ENCODE data around the gene SCMH1. TPM values are rescaled to one million over a fixed set of nuclear protein-coding genes. Genes with fewer than 3 reads are reported as not detected.

SCMH1 gene
- total and polyA plus RNA-seq, 2 experiments from 2014 or later: 15.0 to 19.4 TPM

DNA sequence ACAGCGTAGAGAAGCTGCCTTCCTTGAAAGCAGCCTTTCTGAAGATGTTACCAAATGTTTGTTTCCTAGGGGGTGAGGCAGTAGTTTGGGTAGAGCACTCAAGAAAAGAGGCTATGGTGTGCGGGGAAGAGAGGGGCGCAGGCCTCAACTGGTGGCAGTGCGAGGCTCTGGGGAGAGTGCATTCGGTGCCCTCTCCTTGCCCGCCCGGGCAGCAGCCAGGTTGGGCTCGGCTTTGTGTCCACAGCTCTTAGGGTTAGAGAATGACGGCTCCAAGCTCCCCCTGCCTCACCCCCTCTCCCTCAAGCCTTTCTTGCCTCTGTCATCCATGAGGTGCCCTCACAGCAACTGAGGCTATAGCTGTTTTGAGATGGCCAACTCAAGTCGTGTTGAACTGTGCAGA is 219.7 kb downstream of the SCMH1 start:
- Histone ChIP-seq H3K27ac (ENCODE audit: low read depth) (peak overlapping the region; percentile 23; the same call in 1 of the 2 replicates), H3K4me1 (ENCODE audit: insufficient read depth) (peaks cover 7% of the 10 kb centered on the region; the same call in 1 of the 2 replicates)
- H3K27ac Mint-ChIP-seq: no peak overlapping the region

More for the DNA sequence above, 219.7 kb downstream of the SCMH1 start:
- H3K79me2 ChIP-seq (replicated peaks; ENCODE audit: insufficient read depth): no peaks in the 10 kb centered on the region
- H2AFZ ChIP-seq: no peak overlapping the region
- Mint-ChIP-seq H3K4me3 (no peak overlapping the region), H3K27me3 (ENCODE audit: insufficient read depth, low read depth, poor library complexity) (peaks cover 41% of the 10 kb centered on the region), H3K4me1 (peaks cover 24% of the 10 kb centered on the region), H3K9me3 (no peaks in the 10 kb centered on the region; the same call in 2 of the 3 replicates), H3K36me3 (ENCODE audit: low read depth) (peaks cover 19% of the 10 kb centered on the region)
- peaks cover 17% of the 10 kb centered on the region; the same call in 1 of the 2 replicates for H3K27me3 ChIP-seq (ENCODE audit: insufficient read depth)
- no peaks in the 10 kb centered on the region for H3K36me3 ChIP-seq (ENCODE audit: insufficient read depth)
- 0 out of 2 replicates have a peak, but pooled peaks cover 4% of the 10 kb centered on the region for H4K20me1 ChIP-seq (replicated peaks; ENCODE audit: insufficient read depth)
- ATAC-seq (no peak), DNase-seq (ENCODE audit: low spot score) (no peak)
- H3K4me2 ChIP-seq: no peak overlapping the region
- H3F3A ChIP-seq (replicated peaks; ENCODE audit: low read depth): 0 out of 2 replicates have a peak, but pooled peaks cover 3% of the 10 kb centered on the region
- TF ChIP-seq NANOG (IDR thresholded peaks at IDR 0.05; ENCODE audit: borderline replicate concordance) (no peak), ZNF462 (CRISPR knock-in tag; IDR thresholded peaks at IDR 0.05) (no peak), POLR2AphosphoS5 (IDR thresholded peaks at IDR 0.05; ENCODE audit: low read depth) (no peak), EZH2 (IDR thresholded peaks at IDR 0.05; ENCODE audit: low read depth, unreplicated experiment) (no peak), ZNF331 (CRISPR knock-in tag; IDR thresholded peaks at IDR 0.05; ENCODE audit: low read depth) (no peak), EZH2phosphoT487 (IDR thresholded peaks at IDR 0.05; ENCODE audit: unreplicated experiment) (no peak), ZNF114 (CRISPR knock-in tag; IDR thresholded peaks at IDR 0.05) (no peak), CTCF (conservative IDR thresholded peaks at IDR 0.05; ENCODE audit: low read depth in 2 of 2) (no peak), STAT1 (IDR thresholded peaks at IDR 0.05; ENCODE audit: unreplicated experiment) (no peak), CREB1 (CRISPR knock-in tag; IDR thresholded peaks at IDR 0.05; ENCODE audit: low read depth) (no peak), JUNB (IDR thresholded peaks at IDR 0.05; ENCODE audit: unreplicated experiment) (no peak)
- TF ChIP-seq, protein P1, sequence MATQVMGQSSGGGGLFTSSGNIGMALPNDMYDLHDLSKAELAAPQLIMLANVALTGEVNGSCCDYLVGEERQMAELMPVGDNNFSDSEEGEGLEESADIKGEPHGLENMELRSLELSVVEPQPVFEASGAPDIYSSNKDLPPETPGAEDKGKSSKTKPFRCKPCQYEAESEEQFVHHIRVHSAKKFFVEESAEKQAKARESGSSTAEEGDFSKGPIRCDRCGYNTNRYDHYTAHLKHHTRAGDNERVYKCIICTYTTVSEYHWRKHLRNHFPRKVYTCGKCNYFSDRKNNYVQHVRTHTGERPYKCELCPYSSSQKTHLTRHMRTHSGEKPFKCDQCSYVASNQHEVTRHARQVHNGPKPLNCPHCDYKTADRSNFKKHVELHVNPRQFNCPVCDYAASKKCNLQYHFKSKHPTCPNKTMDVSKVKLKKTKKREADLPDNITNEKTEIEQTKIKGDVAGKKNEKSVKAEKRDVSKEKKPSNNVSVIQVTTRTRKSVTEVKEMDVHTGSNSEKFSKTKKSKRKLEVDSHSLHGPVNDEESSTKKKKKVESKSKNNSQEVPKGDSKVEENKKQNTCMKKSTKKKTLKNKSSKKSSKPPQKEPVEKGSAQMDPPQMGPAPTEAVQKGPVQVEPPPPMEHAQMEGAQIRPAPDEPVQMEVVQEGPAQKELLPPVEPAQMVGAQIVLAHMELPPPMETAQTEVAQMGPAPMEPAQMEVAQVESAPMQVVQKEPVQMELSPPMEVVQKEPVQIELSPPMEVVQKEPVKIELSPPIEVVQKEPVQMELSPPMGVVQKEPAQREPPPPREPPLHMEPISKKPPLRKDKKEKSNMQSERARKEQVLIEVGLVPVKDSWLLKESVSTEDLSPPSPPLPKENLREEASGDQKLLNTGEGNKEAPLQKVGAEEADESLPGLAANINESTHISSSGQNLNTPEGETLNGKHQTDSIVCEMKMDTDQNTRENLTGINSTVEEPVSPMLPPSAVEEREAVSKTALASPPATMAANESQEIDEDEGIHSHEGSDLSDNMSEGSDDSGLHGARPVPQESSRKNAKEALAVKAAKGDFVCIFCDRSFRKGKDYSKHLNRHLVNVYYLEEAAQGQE (IDR thresholded peaks at IDR 0.05; ENCODE audit: unreplicated experiment): no peak
- TF ChIP-seq, protein P2, sequence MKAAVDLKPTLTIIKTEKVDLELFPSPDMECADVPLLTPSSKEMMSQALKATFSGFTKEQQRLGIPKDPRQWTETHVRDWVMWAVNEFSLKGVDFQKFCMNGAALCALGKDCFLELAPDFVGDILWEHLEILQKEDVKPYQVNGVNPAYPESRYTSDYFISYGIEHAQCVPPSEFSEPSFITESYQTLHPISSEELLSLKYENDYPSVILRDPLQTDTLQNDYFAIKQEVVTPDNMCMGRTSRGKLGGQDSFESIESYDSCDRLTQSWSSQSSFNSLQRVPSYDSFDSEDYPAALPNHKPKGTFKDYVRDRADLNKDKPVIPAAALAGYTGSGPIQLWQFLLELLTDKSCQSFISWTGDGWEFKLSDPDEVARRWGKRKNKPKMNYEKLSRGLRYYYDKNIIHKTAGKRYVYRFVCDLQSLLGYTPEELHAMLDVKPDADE (IDR thresholded peaks at IDR 0.05): no peak
- no peak overlapping the region for H3K4me3 ChIP-seq
- H3K9me2 ChIP-seq (ENCODE audit: insufficient read depth): no peaks in the 10 kb centered on the region
